Bronchial epithelial cell (primary cell): Measurements from ENCODE around the gene APLF. TPM values are rescaled to one million over a fixed set of nuclear protein-coding genes. Genes with fewer than 3 reads are reported as not detected.
A peak's percentile ranks its signal among the peaks of the same experiment; 100 is the strongest.
"Not testable (repeated sequence)": the region's sequence is repeated elsewhere in the genome, so short reads cannot be mapped to it uniquely, and the experiment has no call there.

ENCODE experiments used
- DNase-seq: peaks from one replicate; pipeline ENCODE4 v3.0.0-alpha.2; 2010; ENCODE audit warnings: low read depth
- FAIRE-seq: peaks from 2 replicates; lab custom pipeline; 2011; peaks lifted over from hg19 to GRCh38; lab: Jason Lieb, UNC
- H3K27me3 ChIP-seq: 2 replicates; pipeline ENCODE4 v1.5.1; 2011; ENCODE audit warnings: low read length; ENCODE audit not compliant: control insufficient read depth, insufficient read depth
- H3K36me3 ChIP-seq: 2 replicates; pipeline ENCODE4 v1.5.1; 2011; ENCODE audit warnings: low read length; ENCODE audit not compliant: control insufficient read depth, insufficient read depth
- H3K4me3 ChIP-seq: 2 replicates; pipeline ENCODE4 v1.5.1; 2011; ENCODE audit warnings: mild to moderate bottlenecking, low read depth, low read length, control low read depth
- CTCF ChIP-seq: IDR thresholded peaks from 2 replicates; pipeline ENCODE4 v1.5.1; 2011; ENCODE audit warnings: mild to moderate bottlenecking, moderate library complexity, low read length, control low read depth, inconsistent platforms; ENCODE audit not compliant: insufficient read depth, severe bottlenecking
- total RNA-seq: library from RNA; depleted of rRNA; stranded (reverse); fragments of >200 nt; gene quantifications from 2 replicates; pipeline ENCODE4 v1.2.1, GENCODE V29; 2014

Gene APLF
- total RNA-seq, 1 donor from 2014 or later: 4.2 TPM

GRCh38 chr2:68564426-68564825 lies 97.0 kb downstream of the APLF start:
- no peak for TF ChIP-seq CTCF
- no peak overlapping the region for H3K4me3 ChIP-seq
- DNase-seq: no peak
- no peak for FAIRE-seq
- no peaks in the 10 kb centered on the region for H3K36me3 ChIP-seq
- no peaks in the 10 kb centered on the region for H3K27me3 ChIP-seq

GRCh38 chr2:68565273-68565672 lies 97.9 kb downstream of the APLF start:
- no peaks in the 10 kb centered on the region for H3K36me3 ChIP-seq
- no peak for TF ChIP-seq CTCF
- DNase-seq (no peak), FAIRE-seq (no peak)
- no peak overlapping the region for H3K4me3 ChIP-seq
- H3K27me3 ChIP-seq: no peaks in the 10 kb centered on the region

GRCh38 chr2:68565858-68566257 lies 98.5 kb downstream of the APLF start:
- TF ChIP-seq CTCF: no peak
- FAIRE-seq (no peak), DNase-seq (peak; percentile 87)
- no peak overlapping the region for H3K4me3 ChIP-seq
- H3K36me3 ChIP-seq: no peaks in the 10 kb centered on the region
- H3K27me3 ChIP-seq: no peaks in the 10 kb centered on the region

- no peak overlapping the region for H3K4me3 ChIP-seq
- H3K36me3 ChIP-seq: no peaks in the 10 kb centered on the region
- TF ChIP-seq CTCF: no peak
- DNase-seq (no peak), FAIRE-seq (no peak)
- no peaks in the 10 kb centered on the region for H3K27me3 ChIP-seq
These were observed 99.0 kb downstream of the APLF start for GRCh38 chr2:68566362-68566761.

- no peak overlapping the region for H3K4me3 ChIP-seq
- FAIRE-seq: no peak
- TF ChIP-seq CTCF: no peak
- no peak for DNase-seq
- no peaks in the 10 kb centered on the region for H3K36me3 ChIP-seq
- H3K27me3 ChIP-seq: no peaks in the 10 kb centered on the region
These were observed 100.7 kb downstream of the APLF start for GRCh38 chr2:68568116-68568515.

GRCh38 chr2:68569604-68570003 lies 102.2 kb downstream of the APLF start:
- no peak for TF ChIP-seq CTCF
- no peaks in the 10 kb centered on the region for H3K36me3 ChIP-seq
- FAIRE-seq (no peak), DNase-seq (peak; percentile 80)
- H3K4me3 ChIP-seq: no peak overlapping the region
- H3K27me3 ChIP-seq: no peaks in the 10 kb centered on the region

GRCh38 chr2:68570434-68570833 lies 103.0 kb downstream of the APLF start:
- not testable (repeated sequence) for DNase-seq, H3K4me3 ChIP-seq, FAIRE-seq, H3K27me3 ChIP-seq, H3K36me3 ChIP-seq
